Hepatocyte (in vitro differentiated cells): Measurements from ENCODE around the gene RDH5. TPM values are rescaled to one million over a fixed set of nuclear protein-coding genes. Genes with fewer than 3 reads are reported as not detected.

ENCODE experiments used
- DNase-seq: peaks from one replicate; pipeline ENCODE4 v3.0.0-alpha.2; 2016; ENCODE audit warnings: low spot score
- H2AFZ ChIP-seq: fragments of 200-600 bp; sonication (generic); 2 replicates; pipeline ENCODE4 v1.6.0; 2016; ENCODE audit warnings: antibody characterized with exemption, mild to moderate bottlenecking
- H3K27ac ChIP-seq: fragments of 200-600 bp; sonication (generic); 2 replicates; pipeline ENCODE4 v1.5.1; 2016; ENCODE audit warnings: mild to moderate bottlenecking
- H3K27me3 ChIP-seq: fragments of 200-600 bp; sonication (generic); 2 replicates; pipeline ENCODE4 v1.6.1; 2016
- H3K36me3 ChIP-seq: fragments of 200-600 bp; sonication (generic); replicated peaks from 2 replicates; pipeline ENCODE4 v1.5.1; 2016; ENCODE audit warnings: low read depth; ENCODE audit not compliant: insufficient read depth
- H3K4me1 ChIP-seq: fragments of 200-600 bp; sonication (generic); 2 replicates; pipeline ENCODE4 v1.5.1; 2016; ENCODE audit warnings: mild to moderate bottlenecking, moderate library complexity; ENCODE audit not compliant: insufficient read depth
- H3K4me2 ChIP-seq: fragments of 200-600 bp; sonication (generic); 2 replicates; pipeline ENCODE4 v1.6.0; 2016
- H3K4me3 ChIP-seq: fragments of 200-600 bp; sonication (generic); 2 replicates; pipeline ENCODE4 v1.5.1; 2016; ENCODE audit warnings: mild to moderate bottlenecking
- H3K79me2 ChIP-seq: fragments of 200-600 bp; sonication (generic); 2 replicates; pipeline ENCODE4 v1.6.0; 2017; ENCODE audit warnings: mild to moderate bottlenecking
- H3K9me2 ChIP-seq: fragments of 200-600 bp; sonication (generic); replicated peaks from 2 replicates; pipeline ENCODE4 v1.6.0; 2017; ENCODE audit warnings: mild to moderate bottlenecking; ENCODE audit not compliant: insufficient read depth
- H3K9me3 ChIP-seq: fragments of 200-600 bp; sonication (generic); 2 replicates; pipeline ENCODE4 v1.5.1; 2016; ENCODE audit warnings: low read depth, mild to moderate bottlenecking
- H4K20me1 ChIP-seq: fragments of 200-600 bp; sonication (generic); 2 replicates; pipeline ENCODE4 v1.6.0; 2016; ENCODE audit warnings: mild to moderate bottlenecking; ENCODE audit not compliant: insufficient read depth, poor library complexity, severe bottlenecking
- EZH2 ChIP-seq: fragments of 200-600 bp; sonication (generic); IDR thresholded peaks from 2 replicates; pipeline ENCODE4 v1.6.1; 2016; ENCODE audit warnings: antibody characterized with exemption, mild to moderate bottlenecking, borderline replicate concordance
- EZH2phosphoT487 ChIP-seq: fragments of 200-600 bp; sonication (generic); IDR thresholded peaks from one replicate; pipeline ENCODE4 v1.6.1; 2018; ENCODE audit warnings: antibody characterized with exemption, mild to moderate bottlenecking, low read depth, moderate library complexity; ENCODE audit not compliant: unreplicated experiment, severe bottlenecking
- WGBS: methylation state at CpG from one replicate; pipeline ENCODE4 v1.1.6; 2016; ENCODE audit warnings: low lambda C conversion rate; ENCODE audit errors: missing lambda C conversion rate; 5-methylcytosine and 5-hydroxymethylcytosine counted together
- polyA plus RNA-seq: library from polyadenylated mRNA; unstranded; fragments of >200 nt; fragmentation: Nextera tagmentation; extraction: Ambion mirVana; gene quantifications from 2 replicates; pipeline ENCODE4 v1.2.1, GENCODE V29; 2016
- total RNA-seq: library from RNA; depleted of rRNA; stranded (reverse); fragments of >200 nt; gene quantifications from 2 replicates; pipeline ENCODE4 v1.2.3, GENCODE V29; 2014
- TF ChIP-seq, protein P1 (sequence below): fragments of 200-600 bp; sonication (generic); IDR thresholded peaks from 2 replicates; pipeline ENCODE4 v1.5.1; 2016; ENCODE audit warnings: antibody characterized with exemption, mild to moderate bottlenecking; ENCODE audit not compliant: poor library complexity

RDH5 gene
- total and polyA plus RNA-seq, 2 experiments from 2014 or later = 36.2 to 43.7 TPM

DNA sequence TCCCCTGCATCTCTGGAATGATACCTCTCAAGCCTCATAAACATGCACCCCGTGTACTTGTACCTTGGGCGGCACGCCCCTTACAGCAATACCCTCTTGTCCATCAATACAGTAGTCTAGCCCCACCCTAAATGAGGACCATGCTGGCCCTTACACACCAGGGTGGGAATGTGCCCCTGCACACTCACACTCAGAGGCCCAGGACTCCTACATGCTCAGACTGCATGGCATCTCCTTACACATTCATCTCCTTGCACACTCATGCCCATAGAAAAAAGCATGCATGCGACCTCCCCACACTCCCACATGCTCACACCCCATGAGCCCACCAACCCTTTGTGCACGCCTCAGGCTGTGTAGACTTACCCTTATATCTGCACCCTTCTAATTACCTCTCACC, 34.5 kb upstream of the RDH5 start:
- 89% methylated on average over 5 of the region's 5 CpGs for WGBS
- Histone ChIP-seq H3K4me3 (no peak overlapping the region), H3K27me3 (no peaks in the 10 kb centered on the region), H3K27ac (no peak overlapping the region), H3K79me2 (peaks cover 12% of the 10 kb centered on the region), H3K9me3 (no peaks in the 10 kb centered on the region), H3K4me1 (no peaks in the 10 kb centered on the region), H2AFZ (no peak overlapping the region), H4K20me1 (no peaks in the 10 kb centered on the region), H3K9me2 (no peaks in the 10 kb centered on the region), H3K36me3 (no peaks in the 10 kb centered on the region), H3K4me2 (no peak overlapping the region)
- no peak for TF ChIP-seq EZH2
- TF ChIP-seq EZH2phosphoT487 = no peak
- TF ChIP-seq, protein P1, sequence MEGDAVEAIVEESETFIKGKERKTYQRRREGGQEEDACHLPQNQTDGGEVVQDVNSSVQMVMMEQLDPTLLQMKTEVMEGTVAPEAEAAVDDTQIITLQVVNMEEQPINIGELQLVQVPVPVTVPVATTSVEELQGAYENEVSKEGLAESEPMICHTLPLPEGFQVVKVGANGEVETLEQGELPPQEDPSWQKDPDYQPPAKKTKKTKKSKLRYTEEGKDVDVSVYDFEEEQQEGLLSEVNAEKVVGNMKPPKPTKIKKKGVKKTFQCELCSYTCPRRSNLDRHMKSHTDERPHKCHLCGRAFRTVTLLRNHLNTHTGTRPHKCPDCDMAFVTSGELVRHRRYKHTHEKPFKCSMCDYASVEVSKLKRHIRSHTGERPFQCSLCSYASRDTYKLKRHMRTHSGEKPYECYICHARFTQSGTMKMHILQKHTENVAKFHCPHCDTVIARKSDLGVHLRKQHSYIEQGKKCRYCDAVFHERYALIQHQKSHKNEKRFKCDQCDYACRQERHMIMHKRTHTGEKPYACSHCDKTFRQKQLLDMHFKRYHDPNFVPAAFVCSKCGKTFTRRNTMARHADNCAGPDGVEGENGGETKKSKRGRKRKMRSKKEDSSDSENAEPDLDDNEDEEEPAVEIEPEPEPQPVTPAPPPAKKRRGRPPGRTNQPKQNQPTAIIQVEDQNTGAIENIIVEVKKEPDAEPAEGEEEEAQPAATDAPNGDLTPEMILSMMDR = no peak
- no peak for DNase-seq

DNA sequence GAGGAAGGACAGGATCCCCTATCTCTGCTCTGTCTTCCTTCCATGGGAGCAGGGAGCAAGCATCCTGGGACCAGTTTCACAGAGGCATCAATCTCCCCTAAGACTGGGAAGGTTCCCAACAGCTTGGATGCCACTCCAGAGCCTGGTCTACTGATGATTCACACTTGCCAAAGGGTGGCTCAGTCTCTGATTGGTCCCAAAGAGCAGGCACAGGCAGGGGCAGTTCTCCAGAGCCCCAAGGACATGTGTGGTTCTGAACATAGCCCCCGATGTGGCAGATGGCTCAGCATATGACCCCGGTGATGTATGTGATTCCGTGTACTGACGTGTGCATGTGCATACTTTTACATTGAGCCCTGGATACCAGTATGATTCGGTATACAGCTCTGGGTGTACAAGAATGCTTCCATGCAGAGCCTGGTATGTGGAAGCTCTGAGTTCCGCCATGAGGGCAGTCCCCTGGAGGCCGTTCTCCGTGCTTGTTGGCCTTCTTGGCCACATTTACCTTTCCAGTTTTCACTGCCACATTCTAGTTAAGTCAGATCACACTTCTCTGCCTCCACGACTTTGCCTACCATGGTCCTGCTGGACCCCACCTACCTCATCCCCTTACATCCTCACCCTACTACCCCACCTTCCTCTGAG, 33.7 kb upstream of the RDH5 start:
- no peak overlapping the region for H3K4me3 ChIP-seq
- H3K9me2 ChIP-seq = no peaks in the 10 kb centered on the region
- H3K4me1 ChIP-seq = no peaks in the 10 kb centered on the region
- H3K79me2 ChIP-seq = peaks cover 12% of the 10 kb centered on the region
- H3K9me3 ChIP-seq = no peaks in the 10 kb centered on the region
- H2AFZ ChIP-seq = no peak overlapping the region
- 91% methylated on average over 9 of the region's 9 CpGs for WGBS
- TF ChIP-seq, protein P1 = no peak
- TF ChIP-seq EZH2 = no peak
- TF ChIP-seq EZH2phosphoT487 = no peak
- no peaks in the 10 kb centered on the region for H3K27me3 ChIP-seq
- H3K4me2 ChIP-seq = no peak overlapping the region
- no peaks in the 10 kb centered on the region for H3K36me3 ChIP-seq
- no peak overlapping the region for H3K27ac ChIP-seq
- no peak for DNase-seq
- H4K20me1 ChIP-seq = no peaks in the 10 kb centered on the region

DNA sequence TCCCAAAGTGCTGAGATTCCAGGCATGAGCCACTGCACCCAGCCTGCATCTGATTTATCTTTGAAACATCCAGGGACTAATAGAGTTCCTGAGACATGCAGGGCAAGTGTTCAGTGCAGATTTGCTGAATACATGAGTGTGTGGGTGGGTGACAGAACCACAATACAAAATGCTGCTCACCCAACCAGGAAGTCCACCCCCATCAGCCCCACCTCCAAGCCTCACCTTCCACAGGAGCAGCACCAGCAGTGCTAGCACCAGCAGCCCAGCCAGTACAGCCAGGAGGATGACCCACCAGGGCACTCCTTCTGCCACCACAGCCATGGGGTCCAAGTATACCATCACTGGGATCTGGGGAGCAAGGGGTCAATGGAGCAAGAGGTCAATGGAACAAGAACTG, 32.4 kb upstream of the RDH5 start:
- Histone ChIP-seq H3K27me3 (no peaks in the 10 kb centered on the region), H3K27ac (no peak overlapping the region), H3K9me3 (no peaks in the 10 kb centered on the region), H4K20me1 (no peaks in the 10 kb centered on the region), H3K4me3 (no peak overlapping the region), H3K79me2 (peaks cover 10% of the 10 kb centered on the region), H3K4me1 (no peaks in the 10 kb centered on the region), H3K9me2 (no peaks in the 10 kb centered on the region), H2AFZ (no peak overlapping the region), H3K4me2 (no peak overlapping the region), H3K36me3 (no peaks in the 10 kb centered on the region)
- no peak for TF ChIP-seq EZH2
- TF ChIP-seq EZH2phosphoT487 = no peak
- TF ChIP-seq, protein P1 = no peak
- DNase-seq = no peak
